GM18861 (cell line): Measurements from ENCODE around the gene ATP5PD.
"Not testable (repeated sequence)": the region's sequence is repeated elsewhere in the genome, so short reads cannot be mapped to it uniquely, and the experiment has no call there.

ENCODE experiments used
- ATAC-seq: cut with Tn5 transposase; IDR thresholded peaks from one replicate; pipeline ENCODE4 v1.9.1; 2021; ENCODE audit not compliant: unreplicated experiment

ATP5PD gene

GRCh38 chr17:75025398-75025734 is 21.4 kb downstream of the ATP5PD start:
- not testable (repeated sequence) for ATAC-seq

DNA sequence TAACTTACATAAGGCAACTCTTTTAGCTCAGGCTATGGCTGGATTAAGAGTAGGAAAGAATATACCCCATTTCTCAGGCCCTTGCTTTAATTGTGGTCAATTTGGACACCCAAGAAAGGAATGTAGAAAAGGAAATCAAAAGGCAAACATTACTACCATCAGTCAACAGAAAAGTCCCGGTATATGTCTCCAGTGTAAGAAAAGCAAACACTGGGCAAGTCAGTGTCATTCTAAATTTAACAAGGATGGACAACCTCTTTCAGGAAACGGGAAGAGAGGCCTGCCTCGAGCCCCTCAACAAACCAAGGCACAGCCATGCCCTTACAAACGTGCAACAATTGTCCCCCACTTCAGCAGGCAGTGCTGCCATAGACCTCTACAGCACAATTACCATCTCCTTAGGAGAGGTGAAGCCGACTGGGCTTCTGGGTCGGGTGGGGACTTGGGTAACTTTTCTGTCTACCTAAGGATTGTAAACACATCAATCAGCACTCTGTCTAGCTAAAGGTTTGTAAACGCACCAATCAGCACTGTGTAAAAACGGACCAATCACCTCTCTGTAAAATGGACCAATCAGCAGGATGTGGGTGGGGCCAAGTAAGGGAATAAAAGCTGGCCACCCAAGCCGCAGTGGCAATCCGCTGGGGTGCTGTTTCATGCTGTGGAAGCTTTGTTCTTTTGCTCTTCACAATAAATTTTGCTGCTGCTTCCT is 21.9 kb downstream of the ATP5PD start:
- ATAC-seq = no peak

DNA sequence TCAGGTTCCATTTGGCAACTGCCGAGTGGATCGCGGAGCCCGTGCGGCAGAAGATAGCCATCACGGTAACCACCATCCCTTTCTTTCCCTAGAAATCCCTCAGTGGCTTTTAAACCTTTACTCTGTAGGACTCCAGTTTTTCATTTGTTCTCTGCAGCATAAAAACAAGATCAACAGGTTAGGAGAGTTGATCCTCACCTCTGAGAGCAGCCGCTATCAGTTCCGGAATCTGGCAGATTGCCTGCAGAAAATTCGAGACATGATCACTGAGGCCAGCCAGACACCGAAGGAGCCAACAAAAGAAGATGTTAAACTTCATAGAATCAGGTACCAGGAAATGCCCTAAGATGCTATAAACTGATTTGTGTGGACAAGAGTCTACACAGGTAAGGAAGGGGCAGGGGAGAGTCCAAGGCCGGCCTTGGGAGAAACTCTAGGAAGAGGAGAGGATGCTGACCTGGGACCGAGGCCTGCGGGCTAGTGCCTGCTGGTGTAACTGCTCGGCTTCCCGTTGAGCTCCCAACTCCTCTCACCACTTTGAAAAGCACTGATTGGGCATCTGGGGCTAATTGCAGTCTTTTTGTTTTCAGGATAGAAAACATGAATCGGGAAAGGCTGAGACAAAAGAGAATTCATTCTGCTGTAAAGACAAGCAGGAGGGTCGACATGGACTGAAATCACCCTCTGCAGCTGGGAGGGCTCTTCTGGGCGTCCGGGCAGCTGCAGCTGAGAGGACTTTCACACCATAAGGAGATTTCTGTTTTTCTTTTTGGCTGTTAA is 26.2 kb downstream of the ATP5PD start:
- no peak for ATAC-seq

DNA sequence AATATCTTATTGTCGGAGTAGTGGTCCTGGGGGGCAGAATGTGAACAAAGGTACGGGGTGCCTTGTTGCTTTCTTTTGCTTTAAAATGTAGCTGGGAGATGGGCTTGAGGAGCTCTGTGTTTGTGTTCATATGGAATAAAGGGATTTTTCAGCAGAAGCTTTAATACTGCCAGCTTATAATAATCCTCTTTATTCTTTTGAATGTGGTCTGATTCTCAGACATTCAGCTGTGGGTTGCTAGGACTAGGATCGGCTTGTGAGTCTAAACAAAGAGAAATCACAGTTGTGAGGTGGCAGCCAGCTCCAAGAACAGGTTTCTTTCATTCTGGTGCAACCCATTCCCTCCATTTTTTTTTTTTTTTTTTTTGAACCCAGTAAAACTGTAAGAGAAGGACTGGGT is 27.1 kb downstream of the ATP5PD start:
- no peak for ATAC-seq

- no peak for ATAC-seq
Measured at GRCh38 chr17:75019146-75019545, 27.6 kb downstream of the ATP5PD start.

- no peak for ATAC-seq
Measured at GRCh38 chr17:75013092-75013559, 33.6 kb downstream of the ATP5PD start.

- peak; percentile 78 for ATAC-seq
Measured at GRCh38 chr17:75012346-75013091, 34.2 kb downstream of the ATP5PD start, which contains the start of gene MRPL58. MRPL58 (plus strand) TSS chr17:75012670; CDS start chr17:75012687, 17 bp downstream.

DNA sequence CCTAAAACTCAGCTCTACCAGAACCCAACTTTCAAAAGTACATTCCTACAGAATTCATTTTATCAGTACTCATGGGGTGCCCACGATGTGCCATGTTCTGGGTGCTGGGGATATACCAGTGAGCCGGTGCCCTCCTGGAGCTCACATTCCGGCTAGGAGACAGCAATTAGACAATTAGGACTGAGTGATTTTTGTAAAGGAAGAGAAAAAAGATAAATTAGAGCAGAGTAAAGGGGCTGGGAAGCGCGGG is 34.7 kb downstream of the ATP5PD start:
- no peak for ATAC-seq

DNA sequence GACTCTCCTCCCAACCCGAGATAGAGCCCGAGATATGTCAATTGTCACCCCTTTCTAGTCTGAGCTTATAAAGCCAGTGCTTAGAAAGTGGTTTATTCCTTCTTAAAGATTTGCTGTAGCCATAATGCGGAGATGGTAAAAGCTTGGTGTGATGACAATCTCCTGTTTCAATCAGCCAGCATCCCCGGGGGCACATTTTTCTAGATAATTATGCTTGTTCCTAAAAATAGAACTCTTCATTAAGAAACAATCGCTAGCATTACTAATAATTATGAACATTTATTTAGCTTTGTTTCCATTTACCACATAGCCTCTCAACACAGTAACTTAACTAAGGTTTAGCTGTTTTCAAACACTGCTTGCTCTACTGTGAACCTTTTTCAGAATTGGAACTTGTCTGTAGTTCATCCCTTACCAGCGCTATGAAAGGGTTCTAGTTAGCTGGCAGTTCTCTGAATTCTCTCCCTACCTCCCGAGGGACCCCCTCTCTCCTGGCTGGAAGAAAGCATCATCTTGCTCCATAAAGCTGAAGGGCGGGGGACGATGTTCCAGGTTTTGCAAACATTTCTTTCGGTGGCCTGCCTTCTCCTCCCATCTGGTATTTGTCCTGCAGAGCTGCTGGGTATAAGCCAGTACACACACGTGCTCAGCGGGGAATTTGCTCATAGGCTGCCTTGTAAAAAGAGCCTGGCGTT is 35.2 kb downstream of the ATP5PD start:
- ATAC-seq = no peak

DNA sequence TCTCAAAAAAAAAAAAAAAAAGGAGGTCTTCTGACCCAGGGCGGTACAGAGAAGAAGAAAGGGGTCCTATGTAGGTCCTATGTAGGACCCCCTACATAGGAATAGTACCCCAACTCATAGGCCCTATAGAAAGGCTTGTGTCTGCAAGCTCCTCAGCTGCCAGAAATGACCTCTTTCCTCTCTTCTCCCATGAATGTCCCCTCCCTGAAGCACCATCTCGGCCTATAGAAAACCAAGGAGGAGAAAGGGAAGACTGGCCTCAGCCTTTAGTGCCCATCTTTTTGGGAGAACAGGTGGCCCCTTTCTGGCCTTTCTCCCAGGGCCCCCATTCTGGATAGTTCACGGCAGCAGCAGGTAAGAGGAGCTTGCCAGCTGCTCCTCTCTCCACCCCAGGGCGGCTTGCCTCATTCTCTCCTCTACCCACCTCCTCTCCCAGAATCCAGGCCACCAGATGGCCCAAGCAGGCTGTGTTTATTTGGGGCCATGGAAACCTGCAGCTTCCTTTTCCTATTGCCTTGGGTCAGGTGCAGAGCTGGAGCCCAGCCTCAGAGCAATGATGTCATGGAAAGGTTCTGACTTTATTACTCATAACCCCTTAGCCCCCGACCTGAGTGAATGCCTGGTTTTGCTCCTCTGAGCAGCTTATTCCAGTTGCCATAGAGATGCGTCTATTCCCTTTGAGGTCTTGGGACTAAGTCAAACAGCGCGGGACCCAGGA is 35.9 kb downstream of the ATP5PD start:
- ATAC-seq = no peak

- ATAC-seq = no peak
Measured at GRCh38 chr17:75009139-75009724, 37.5 kb downstream of the ATP5PD start.

- no peak for ATAC-seq
Measured at GRCh38 chr17:75008373-75008772, 38.4 kb downstream of the ATP5PD start.

DNA sequence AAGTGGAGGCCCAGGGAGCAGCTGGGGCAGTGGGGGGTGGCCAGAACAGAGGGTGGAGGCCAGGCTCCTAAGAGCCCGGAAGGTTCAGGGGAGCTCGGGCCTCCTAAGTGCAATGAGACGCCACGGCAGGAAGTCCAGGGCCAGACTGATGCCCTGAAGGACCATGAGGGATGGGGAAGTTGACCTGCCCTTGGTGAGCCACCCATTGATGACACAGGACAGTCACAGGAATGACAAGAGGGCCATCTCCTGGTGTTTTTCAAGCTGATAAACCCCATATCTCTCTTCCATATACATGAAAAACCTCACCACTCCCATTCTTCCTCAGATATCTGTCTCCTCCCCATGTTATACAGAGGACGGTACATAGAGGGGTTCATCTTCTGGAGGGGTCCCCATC is 40.1 kb downstream of the ATP5PD start:
- ATAC-seq = no peak

DNA sequence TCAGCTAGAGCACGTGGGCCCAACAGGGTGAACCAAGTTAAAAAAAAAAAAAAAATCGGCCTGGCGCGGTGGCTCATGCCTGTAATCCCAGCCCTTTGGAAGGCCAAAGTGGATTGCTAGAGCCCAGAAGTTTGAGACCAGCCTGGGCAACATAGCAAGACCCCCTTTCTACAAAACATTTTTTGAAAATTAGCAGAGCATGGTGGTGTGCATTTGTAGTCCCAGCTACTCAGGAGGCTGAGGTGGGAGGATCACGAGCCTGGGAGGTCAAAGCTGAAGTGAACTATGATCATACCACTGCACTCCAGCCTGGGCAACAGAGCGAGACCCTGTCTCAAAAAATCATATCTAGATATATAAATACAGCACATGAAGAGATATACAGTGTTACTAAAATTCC is 40.7 kb downstream of the ATP5PD start:
- not testable (repeated sequence) for ATAC-seq

DNA sequence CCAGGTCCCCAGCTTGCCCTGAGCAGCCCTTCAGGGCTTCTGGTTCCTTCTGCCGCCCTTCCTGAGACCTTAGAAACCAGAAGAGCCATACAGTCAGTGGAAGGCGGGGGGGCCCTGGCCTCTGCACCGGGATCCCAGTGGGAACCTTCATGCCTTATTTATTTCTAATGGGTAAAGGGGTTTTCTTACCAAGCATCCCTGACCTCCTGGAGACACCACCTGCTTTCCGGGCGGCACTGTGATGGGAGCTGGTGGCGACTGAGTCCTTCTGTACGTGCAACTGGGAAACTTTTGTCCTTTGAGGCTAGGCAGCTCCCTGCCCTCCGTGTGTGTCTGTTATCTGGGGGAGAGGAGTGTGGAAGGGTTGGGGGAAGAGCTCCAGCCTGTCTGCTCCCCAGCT is 41.5 kb downstream of the ATP5PD start:
- ATAC-seq = no peak

GRCh38 chr17:75004371-75004770 is 42.4 kb downstream of the ATP5PD start:
- no peak for ATAC-seq

DNA sequence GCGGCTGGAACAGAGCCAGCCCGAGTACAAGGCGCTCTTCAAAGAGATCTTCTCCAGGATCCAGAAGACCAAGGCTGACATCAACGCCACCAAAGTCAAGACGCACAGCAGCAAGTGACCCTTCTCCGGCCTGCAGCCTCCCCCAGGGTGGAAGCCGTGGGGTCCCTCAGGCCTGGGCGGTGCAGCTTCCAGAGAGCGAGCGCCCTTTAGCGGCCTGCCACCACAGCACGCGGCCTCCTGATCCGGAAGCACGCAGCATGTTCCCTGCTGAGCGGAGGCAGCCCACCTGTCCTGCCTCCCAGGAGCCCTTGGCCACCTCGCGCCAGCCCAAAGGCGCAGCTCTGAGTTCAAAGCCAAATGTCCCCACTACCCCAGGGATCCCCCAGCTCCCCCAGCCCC is 42.8 kb downstream of the ATP5PD start:
- ATAC-seq = no peak

GRCh38 chr17:75003070-75003956 is 43.5 kb downstream of the ATP5PD start:
- no peak for ATAC-seq
